ENCODE measurements around the gene WDR88.

The WDR88 gene

DNA sequence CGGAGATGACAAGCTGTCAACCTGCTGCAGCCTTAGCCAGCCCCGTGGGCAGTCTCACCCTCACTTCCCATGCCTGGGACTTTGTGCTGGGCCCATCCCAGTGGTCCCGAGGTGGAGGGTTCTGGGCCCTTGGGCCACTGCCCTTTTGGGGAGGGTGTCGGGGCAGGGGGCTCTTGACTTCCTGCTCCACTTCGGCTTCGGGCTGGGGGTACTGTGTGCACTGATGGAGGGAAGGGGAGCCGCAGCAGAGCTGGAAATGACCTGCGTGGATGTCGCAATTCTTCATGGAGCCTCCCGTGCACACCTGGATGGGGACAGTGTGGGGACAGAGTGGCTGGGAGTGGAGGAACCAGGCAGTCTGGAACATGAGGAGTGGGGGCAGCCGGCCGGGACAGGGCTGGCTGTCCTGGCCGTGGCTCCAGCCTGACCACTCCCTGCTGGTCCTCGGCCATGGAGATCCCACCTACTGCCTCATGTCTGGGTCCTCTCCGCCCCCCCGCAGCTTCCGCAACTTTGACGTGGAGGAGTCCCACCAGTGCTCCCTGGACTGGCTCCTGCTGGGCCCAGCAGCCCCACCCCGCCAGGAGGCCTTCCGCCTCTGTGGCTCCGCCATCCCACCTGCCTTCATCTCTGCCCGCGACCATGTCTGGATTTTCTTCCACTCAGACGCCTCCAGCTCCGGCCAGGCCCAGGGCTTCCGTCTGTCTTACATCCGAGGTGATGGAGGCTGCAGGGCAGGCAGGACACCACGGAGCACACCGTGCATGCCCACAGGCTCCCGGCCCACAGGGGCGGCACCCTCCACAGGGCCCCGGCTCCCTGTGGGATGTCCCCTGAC, 72.4 kb downstream of the WDR88 start:
- Histone ChIP-seq H3K4me3 (ENCODE audit: low read length) (no peak overlapping the region), H3K9me2 (replicated peaks; ENCODE audit: control insufficient read depth, low read length) (no peaks in the 10 kb centered on the region), H3K9me3 (ENCODE audit: control insufficient read depth, insufficient read depth, low read length) (no peaks in the 10 kb centered on the region), H4K20me1 (ENCODE audit: control insufficient read depth, insufficient read depth, low read depth, low read length) (no peaks in the 10 kb centered on the region), H3K27ac (ENCODE audit: low read depth, low read length) (no peak overlapping the region), H3K36me3 (ENCODE audit: control insufficient read depth, low read length) (no peaks in the 10 kb centered on the region), H3K4me1 (ENCODE audit: control insufficient read depth, low read length) (no peaks in the 10 kb centered on the region), H3K27me3 (ENCODE audit: control insufficient read depth, low read length) (no peaks in the 10 kb centered on the region), H3K4me2 (ENCODE audit: low read length) (no peak overlapping the region), H3K79me2 (ENCODE audit: control insufficient read depth, low read length) (no peaks in the 10 kb centered on the region), H3F3A (ENCODE audit: control insufficient read depth, insufficient read depth) (no peaks in the 10 kb centered on the region)
- TF ChIP-seq, protein P1, sequence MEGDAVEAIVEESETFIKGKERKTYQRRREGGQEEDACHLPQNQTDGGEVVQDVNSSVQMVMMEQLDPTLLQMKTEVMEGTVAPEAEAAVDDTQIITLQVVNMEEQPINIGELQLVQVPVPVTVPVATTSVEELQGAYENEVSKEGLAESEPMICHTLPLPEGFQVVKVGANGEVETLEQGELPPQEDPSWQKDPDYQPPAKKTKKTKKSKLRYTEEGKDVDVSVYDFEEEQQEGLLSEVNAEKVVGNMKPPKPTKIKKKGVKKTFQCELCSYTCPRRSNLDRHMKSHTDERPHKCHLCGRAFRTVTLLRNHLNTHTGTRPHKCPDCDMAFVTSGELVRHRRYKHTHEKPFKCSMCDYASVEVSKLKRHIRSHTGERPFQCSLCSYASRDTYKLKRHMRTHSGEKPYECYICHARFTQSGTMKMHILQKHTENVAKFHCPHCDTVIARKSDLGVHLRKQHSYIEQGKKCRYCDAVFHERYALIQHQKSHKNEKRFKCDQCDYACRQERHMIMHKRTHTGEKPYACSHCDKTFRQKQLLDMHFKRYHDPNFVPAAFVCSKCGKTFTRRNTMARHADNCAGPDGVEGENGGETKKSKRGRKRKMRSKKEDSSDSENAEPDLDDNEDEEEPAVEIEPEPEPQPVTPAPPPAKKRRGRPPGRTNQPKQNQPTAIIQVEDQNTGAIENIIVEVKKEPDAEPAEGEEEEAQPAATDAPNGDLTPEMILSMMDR (IDR thresholded peaks at IDR 0.05; ENCODE audit: low read depth, low read length, poor library complexity, severe bottlenecking) = no peak
- TF ChIP-seq EZH2phosphoT487 (IDR thresholded peaks at IDR 0.05; ENCODE audit: borderline replicate concordance, low read length) = no peak

DNA sequence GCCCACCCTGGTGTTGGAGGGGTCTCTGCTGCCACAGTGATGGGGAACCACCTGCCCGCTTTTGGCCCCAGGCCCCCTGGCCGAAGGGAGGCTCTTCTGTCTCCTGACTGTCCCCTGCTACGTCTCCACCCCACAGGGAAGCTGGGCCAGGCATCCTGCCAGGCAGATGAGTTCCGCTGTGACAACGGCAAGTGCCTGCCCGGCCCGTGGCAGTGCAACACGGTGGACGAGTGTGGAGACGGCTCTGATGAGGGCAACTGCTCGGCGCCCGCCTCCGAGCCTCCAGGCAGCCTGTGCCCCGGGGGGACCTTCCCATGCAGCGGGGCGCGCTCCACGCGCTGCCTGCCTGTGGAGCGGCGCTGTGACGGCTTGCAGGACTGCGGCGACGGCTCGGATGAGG, 73.2 kb downstream of the WDR88 start:
- Histone ChIP-seq H3K27ac (ENCODE audit: low read depth, low read length) (no peak overlapping the region), H3K27me3 (ENCODE audit: control insufficient read depth, low read length) (no peaks in the 10 kb centered on the region), H3K9me2 (replicated peaks; ENCODE audit: control insufficient read depth, low read length) (no peaks in the 10 kb centered on the region), H3K36me3 (ENCODE audit: control insufficient read depth, low read length) (no peaks in the 10 kb centered on the region), H3K9me3 (ENCODE audit: control insufficient read depth, insufficient read depth, low read length) (no peaks in the 10 kb centered on the region), H4K20me1 (ENCODE audit: control insufficient read depth, insufficient read depth, low read depth, low read length) (no peaks in the 10 kb centered on the region), H3K4me2 (ENCODE audit: low read length) (no peak overlapping the region), H3K4me3 (ENCODE audit: low read length) (no peak overlapping the region), H3F3A (ENCODE audit: control insufficient read depth, insufficient read depth) (no peaks in the 10 kb centered on the region), H3K79me2 (ENCODE audit: control insufficient read depth, low read length) (no peaks in the 10 kb centered on the region), H3K4me1 (ENCODE audit: control insufficient read depth, low read length) (no peaks in the 10 kb centered on the region)
- TF ChIP-seq, protein P1 (IDR thresholded peaks at IDR 0.05; ENCODE audit: low read depth, low read length, poor library complexity, severe bottlenecking) = no peak
- TF ChIP-seq EZH2phosphoT487 (IDR thresholded peaks at IDR 0.05; ENCODE audit: borderline replicate concordance, low read length) = no peak

DNA sequence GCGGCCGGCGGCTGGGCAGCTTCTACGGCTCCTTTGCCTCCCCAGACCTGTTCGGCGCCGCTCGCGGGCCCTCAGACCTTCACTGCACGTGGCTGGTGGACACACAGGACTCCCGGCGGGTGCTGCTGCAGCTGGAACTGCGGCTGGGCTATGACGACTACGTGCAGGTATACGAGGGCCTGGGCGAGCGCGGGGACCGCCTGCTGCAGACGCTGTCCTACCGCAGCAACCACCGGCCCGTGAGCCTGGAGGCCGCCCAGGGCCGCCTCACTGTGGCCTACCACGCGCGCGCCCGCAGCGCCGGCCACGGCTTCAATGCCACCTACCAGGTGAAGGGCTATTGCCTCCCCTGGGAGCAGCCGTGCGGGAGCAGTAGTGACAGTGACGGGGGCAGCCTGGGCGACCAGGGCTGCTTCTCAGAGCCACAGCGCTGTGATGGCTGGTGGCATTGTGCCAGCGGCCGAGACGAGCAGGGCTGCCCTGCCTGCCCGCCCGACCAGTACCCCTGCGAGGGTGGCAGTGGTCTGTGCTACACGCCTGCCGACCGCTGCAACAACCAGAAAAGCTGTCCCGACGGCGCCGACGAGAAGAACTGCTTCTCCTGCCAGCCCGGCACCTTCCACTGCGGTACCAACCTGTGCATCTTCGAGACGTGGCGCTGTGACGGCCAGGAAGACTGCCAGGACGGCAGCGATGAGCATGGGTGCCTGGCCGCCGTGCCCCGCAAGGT, 73.8 kb downstream of the WDR88 start:
- Histone ChIP-seq H4K20me1 (ENCODE audit: control insufficient read depth, insufficient read depth, low read depth, low read length) (no peaks in the 10 kb centered on the region), H3K4me1 (ENCODE audit: control insufficient read depth, low read length) (no peaks in the 10 kb centered on the region), H3K4me3 (ENCODE audit: low read length) (no peak overlapping the region), H3K27me3 (ENCODE audit: control insufficient read depth, low read length) (no peaks in the 10 kb centered on the region), H3F3A (ENCODE audit: control insufficient read depth, insufficient read depth) (no peaks in the 10 kb centered on the region), H3K4me2 (ENCODE audit: low read length) (no peak overlapping the region), H3K36me3 (ENCODE audit: control insufficient read depth, low read length) (no peaks in the 10 kb centered on the region), H3K9me3 (ENCODE audit: control insufficient read depth, insufficient read depth, low read length) (no peaks in the 10 kb centered on the region), H3K9me2 (replicated peaks; ENCODE audit: control insufficient read depth, low read length) (no peaks in the 10 kb centered on the region), H3K27ac (ENCODE audit: low read depth, low read length) (no peak overlapping the region), H3K79me2 (ENCODE audit: control insufficient read depth, low read length) (no peaks in the 10 kb centered on the region)
- no peak for TF ChIP-seq EZH2phosphoT487 (IDR thresholded peaks at IDR 0.05; ENCODE audit: borderline replicate concordance, low read length)
- TF ChIP-seq, protein P1 (IDR thresholded peaks at IDR 0.05; ENCODE audit: low read depth, low read length, poor library complexity, severe bottlenecking) = no peak

Measured in DOHH2 (cell line).